WERI-Rb-1 (cell line): ENCODE results near the gene CACNA2D4.

Experiments
- DNase-seq: peaks from one replicate; pipeline ENCODE4 v3.0.0-alpha.2; 2020
- H3K27ac ChIP-seq: fragments of 250-450 bp; sonication (Bioruptor Pico); 2 replicates; pipeline ENCODE4 v1.5.1; 2020; ENCODE audit warnings: mild to moderate bottlenecking, moderate library complexity
- H3K27me3 ChIP-seq: fragments of 250-450 bp; sonication (Bioruptor Pico); 2 replicates; pipeline ENCODE4 v1.5.1; 2021; ENCODE audit warnings: mild to moderate bottlenecking, low read depth, moderate library complexity; ENCODE audit not compliant: insufficient read depth, severe bottlenecking
- H3K36me3 ChIP-seq: fragments of 250-450 bp; sonication (Bioruptor Pico); 2 replicates; pipeline ENCODE4 v1.5.1; 2020; ENCODE audit warnings: mild to moderate bottlenecking, moderate library complexity
- H3K4me3 ChIP-seq: 2 replicates; pipeline ENCODE4 v1.5.1; 2011; ENCODE audit warnings: low read depth, mild to moderate bottlenecking, control low read depth, low read length
- H3K9me3 ChIP-seq: fragments of 250-450 bp; sonication (Bioruptor Pico); 2 replicates; pipeline ENCODE4 v1.5.1; 2021; ENCODE audit warnings: mild to moderate bottlenecking, moderate library complexity; ENCODE audit not compliant: severe bottlenecking
- TF ChIP-seq, protein P1 (sequence below): IDR thresholded peaks from 2 replicates; pipeline ENCODE4 v1.5.1; 2011; ENCODE audit warnings: low read depth, mild to moderate bottlenecking, control low read depth, inconsistent platforms, low read length

CACNA2D4 gene

DNA sequence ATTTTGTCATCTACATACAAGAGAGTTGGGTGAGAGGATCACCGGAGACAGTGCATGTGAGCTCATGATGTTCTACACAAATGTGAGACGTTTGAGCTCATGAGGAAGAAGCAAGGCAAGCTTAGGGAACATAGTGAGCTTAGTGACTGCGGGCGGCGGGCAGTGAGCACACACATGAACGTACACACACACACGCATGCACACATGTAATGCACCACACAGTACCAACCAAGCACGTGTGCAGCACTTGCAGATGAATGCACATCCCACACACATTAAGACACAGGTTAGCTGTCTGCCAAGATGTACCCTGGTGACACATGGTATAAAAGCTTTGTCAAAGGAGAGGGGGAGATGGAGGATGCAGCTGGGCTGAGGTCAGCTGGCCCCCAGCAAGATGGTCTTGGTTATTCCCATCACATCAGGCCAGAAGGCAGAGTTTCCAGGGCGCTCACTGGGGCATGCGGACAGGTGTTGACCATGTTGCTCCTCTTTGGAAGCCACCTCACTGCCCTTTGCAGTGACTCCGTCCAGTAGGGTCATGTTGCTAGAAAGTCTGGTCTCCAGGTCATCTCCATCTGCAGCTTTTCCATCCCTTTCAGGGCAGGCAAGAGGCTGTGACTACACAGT is 8.7 kb upstream of the CACNA2D4 start:
- TF ChIP-seq, protein P1, sequence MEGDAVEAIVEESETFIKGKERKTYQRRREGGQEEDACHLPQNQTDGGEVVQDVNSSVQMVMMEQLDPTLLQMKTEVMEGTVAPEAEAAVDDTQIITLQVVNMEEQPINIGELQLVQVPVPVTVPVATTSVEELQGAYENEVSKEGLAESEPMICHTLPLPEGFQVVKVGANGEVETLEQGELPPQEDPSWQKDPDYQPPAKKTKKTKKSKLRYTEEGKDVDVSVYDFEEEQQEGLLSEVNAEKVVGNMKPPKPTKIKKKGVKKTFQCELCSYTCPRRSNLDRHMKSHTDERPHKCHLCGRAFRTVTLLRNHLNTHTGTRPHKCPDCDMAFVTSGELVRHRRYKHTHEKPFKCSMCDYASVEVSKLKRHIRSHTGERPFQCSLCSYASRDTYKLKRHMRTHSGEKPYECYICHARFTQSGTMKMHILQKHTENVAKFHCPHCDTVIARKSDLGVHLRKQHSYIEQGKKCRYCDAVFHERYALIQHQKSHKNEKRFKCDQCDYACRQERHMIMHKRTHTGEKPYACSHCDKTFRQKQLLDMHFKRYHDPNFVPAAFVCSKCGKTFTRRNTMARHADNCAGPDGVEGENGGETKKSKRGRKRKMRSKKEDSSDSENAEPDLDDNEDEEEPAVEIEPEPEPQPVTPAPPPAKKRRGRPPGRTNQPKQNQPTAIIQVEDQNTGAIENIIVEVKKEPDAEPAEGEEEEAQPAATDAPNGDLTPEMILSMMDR, result no peak
- Histone ChIP-seq H3K27me3 (no peaks in the 10 kb centered on the region), H3K4me3 (no peak overlapping the region), H3K27ac (no peak overlapping the region), H3K36me3 (no peaks in the 10 kb centered on the region), H3K9me3 (no peaks in the 10 kb centered on the region)
- no peak for DNase-seq

DNA sequence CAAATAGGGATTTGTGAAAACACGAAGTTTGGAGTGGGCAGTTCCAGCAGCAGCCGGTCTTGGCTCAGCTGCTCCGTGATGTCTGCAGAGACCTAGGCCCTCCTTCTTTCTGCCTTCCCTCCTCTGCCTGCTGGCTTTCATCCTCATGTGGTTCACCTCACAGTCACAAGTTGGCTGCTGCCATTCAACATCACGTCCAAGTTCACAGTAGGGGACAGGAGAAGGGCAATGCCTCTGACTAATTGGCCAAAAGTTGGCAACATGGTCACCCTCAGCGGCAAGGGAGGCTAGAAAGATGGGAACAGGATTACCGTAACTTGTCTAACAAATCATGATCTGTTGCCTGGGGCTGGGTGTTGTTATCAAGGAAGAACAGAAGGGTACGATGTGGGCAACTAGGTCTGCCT is 7.8 kb upstream of the CACNA2D4 start:
- Histone ChIP-seq H3K27ac (no peak overlapping the region), H3K27me3 (no peaks in the 10 kb centered on the region), H3K9me3 (no peaks in the 10 kb centered on the region), H3K36me3 (no peaks in the 10 kb centered on the region), H3K4me3 (no peak overlapping the region)
- TF ChIP-seq, protein P1, result no peak
- DNase-seq, result no peak

DNA sequence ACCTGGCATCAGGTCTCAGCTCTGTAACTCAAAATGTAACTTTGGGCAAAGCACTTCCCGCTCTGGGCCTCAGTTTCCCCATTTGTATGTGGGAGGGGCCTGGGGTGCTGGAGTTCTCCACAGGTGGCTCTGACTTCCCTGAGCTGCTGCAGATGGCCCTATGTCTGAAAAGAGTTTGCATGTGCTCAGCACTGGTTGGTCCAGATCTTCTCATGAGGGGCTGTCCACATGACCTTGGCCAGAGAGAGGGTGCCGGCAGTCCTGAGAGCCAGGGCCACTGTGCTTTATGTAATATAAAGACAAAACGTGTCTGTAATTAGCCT is 7.2 kb upstream of the CACNA2D4 start:
- Histone ChIP-seq H3K36me3 (no peaks in the 10 kb centered on the region), H3K27ac (no peak overlapping the region), H3K9me3 (no peaks in the 10 kb centered on the region), H3K27me3 (no peaks in the 10 kb centered on the region), H3K4me3 (no peak overlapping the region)
- DNase-seq, result no peak
- TF ChIP-seq, protein P1, result no peak

DNA sequence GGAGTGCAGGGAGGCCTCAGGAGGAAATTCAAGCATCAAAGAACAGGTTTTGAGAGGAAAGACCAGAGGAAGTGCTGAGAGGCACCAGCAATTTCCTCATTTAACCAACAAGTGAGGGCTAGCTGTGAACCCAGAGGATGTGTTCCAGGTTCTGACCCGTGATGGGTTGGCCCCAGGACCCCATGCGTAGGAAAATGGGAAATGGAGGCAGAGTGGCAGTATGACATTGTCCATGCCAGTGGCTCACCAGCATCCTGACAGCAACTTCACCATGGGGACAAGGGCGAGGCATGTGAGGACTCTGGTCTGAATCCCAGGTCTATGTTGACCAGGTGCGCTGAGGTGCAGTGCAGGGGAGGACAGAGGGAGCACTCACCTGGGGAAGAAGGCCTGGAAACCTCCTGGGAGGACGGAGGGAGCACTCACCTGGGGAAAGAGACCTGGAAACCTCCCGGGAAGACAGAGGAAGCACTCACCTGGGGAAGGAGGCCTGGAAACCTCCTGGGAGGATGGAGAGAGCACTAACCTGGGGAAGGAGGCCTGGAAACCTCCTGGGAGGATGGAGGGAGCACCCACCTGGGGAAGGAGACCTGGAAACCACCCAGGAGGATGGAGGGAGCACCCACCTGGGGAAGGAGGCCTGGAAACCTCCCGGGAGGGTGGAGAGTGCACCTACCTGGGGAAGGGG is 6.7 kb upstream of the CACNA2D4 start:
- DNase-seq, result no peak
- H3K27me3 ChIP-seq, result no peaks in the 10 kb centered on the region
- no peaks in the 10 kb centered on the region for H3K36me3 ChIP-seq
- H3K27ac ChIP-seq, result no peak overlapping the region
- TF ChIP-seq, protein P1, result no peak
- H3K4me3 ChIP-seq, result no peak overlapping the region
- H3K9me3 ChIP-seq, result no peaks in the 10 kb centered on the region

DNA sequence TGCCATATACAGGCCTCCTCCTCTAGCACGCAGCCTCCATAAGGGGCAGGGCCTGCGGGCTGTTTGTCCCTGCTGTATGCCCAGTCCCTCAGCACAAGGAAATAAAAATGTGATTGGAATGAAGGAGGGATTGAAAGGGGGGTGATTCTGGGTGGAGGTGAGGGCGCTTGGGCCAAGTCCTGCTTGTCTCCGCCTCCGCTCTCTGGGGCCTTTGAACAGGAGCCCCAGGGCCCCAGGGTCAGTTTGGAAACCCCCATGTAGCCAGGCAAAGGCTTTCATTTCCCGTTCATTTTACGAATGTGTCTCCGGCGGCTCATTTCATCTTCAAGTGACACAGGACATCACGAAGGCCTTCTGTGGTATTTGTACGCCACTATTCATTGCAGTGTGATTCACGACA is 4.5 kb upstream of the CACNA2D4 start:
- Histone ChIP-seq H3K27me3 (no peaks in the 10 kb centered on the region), H3K9me3 (no peaks in the 10 kb centered on the region), H3K4me3 (no peak overlapping the region), H3K27ac (no peak overlapping the region), H3K36me3 (no peaks in the 10 kb centered on the region)
- no peak for DNase-seq
- TF ChIP-seq, protein P1, result no peak
